Measurements from ENCODE around the gene IL7R. TPM values are rescaled to one million over a fixed set of nuclear protein-coding genes. Genes with fewer than 3 reads are reported as not detected.

Gene IL7R
- total RNA-seq, 1 donor from 2014 or later = not detected

GRCh38 chr5:35862126-35862525 is 5.4 kb downstream of the IL7R start:
- peaks cover 4% of the 10 kb centered on the region for H3K9me3 Mint-ChIP-seq (ENCODE audit: low read depth)
- no peaks in the 10 kb centered on the region for H3K36me3 Mint-ChIP-seq (ENCODE audit: insufficient read depth)
- no peak overlapping the region for H3K27ac Mint-ChIP-seq
- no peak for DNase-seq (ENCODE audit: low spot score, unreplicated experiment)
- TF ChIP-seq, protein P1, sequence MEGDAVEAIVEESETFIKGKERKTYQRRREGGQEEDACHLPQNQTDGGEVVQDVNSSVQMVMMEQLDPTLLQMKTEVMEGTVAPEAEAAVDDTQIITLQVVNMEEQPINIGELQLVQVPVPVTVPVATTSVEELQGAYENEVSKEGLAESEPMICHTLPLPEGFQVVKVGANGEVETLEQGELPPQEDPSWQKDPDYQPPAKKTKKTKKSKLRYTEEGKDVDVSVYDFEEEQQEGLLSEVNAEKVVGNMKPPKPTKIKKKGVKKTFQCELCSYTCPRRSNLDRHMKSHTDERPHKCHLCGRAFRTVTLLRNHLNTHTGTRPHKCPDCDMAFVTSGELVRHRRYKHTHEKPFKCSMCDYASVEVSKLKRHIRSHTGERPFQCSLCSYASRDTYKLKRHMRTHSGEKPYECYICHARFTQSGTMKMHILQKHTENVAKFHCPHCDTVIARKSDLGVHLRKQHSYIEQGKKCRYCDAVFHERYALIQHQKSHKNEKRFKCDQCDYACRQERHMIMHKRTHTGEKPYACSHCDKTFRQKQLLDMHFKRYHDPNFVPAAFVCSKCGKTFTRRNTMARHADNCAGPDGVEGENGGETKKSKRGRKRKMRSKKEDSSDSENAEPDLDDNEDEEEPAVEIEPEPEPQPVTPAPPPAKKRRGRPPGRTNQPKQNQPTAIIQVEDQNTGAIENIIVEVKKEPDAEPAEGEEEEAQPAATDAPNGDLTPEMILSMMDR (IDR thresholded peaks at IDR 0.05; ENCODE audit: unreplicated experiment) = no peak
- no peaks in the 10 kb centered on the region for H3K27me3 Mint-ChIP-seq
- H3K4me3 Mint-ChIP-seq (ENCODE audit: low read depth) = no peak overlapping the region
- peaks cover 2% of the 10 kb centered on the region for H3K4me1 Mint-ChIP-seq (ENCODE audit: low read depth)

GRCh38 chr5:35863159-35863558 is 6.5 kb downstream of the IL7R start:
- DNase-seq (ENCODE audit: low spot score, unreplicated experiment) = no peak
- Mint-ChIP-seq H3K36me3 (ENCODE audit: insufficient read depth) (no peaks in the 10 kb centered on the region), H3K4me3 (ENCODE audit: low read depth) (no peak overlapping the region), H3K9me3 (ENCODE audit: low read depth) (peaks cover 4% of the 10 kb centered on the region), H3K4me1 (ENCODE audit: low read depth) (peaks cover 2% of the 10 kb centered on the region), H3K27ac (no peak overlapping the region), H3K27me3 (no peaks in the 10 kb centered on the region)
- TF ChIP-seq, protein P1 (IDR thresholded peaks at IDR 0.05; ENCODE audit: unreplicated experiment) = no peak

- H3K4me3 Mint-ChIP-seq (ENCODE audit: low read depth) = no peak overlapping the region
- TF ChIP-seq, protein P1 (IDR thresholded peaks at IDR 0.05; ENCODE audit: unreplicated experiment) = no peak
- H3K27ac Mint-ChIP-seq = no peak overlapping the region
- peaks cover 1% of the 10 kb centered on the region for H3K9me3 Mint-ChIP-seq (ENCODE audit: low read depth)
- no peak for DNase-seq (ENCODE audit: low spot score, unreplicated experiment)
- no peaks in the 10 kb centered on the region for H3K36me3 Mint-ChIP-seq (ENCODE audit: insufficient read depth)
- H3K4me1 Mint-ChIP-seq (ENCODE audit: low read depth) = peaks cover 6% of the 10 kb centered on the region
- no peaks in the 10 kb centered on the region for H3K27me3 Mint-ChIP-seq
Measured at GRCh38 chr5:35867998-35868397, 11.3 kb downstream of the IL7R start.

- Mint-ChIP-seq H3K36me3 (ENCODE audit: insufficient read depth) (no peaks in the 10 kb centered on the region), H3K4me1 (ENCODE audit: low read depth) (peaks cover 6% of the 10 kb centered on the region), H3K9me3 (ENCODE audit: low read depth) (no peaks in the 10 kb centered on the region), H3K27me3 (no peaks in the 10 kb centered on the region), H3K4me3 (ENCODE audit: low read depth) (no peak overlapping the region), H3K27ac (no peak overlapping the region)
- TF ChIP-seq, protein P1 (IDR thresholded peaks at IDR 0.05; ENCODE audit: unreplicated experiment) = no peak
- no peak for DNase-seq (ENCODE audit: low spot score, unreplicated experiment)
Measured at GRCh38 chr5:35869685-35870277, 13.1 kb downstream of the IL7R start.

GRCh38 chr5:35870605-35871004 is 13.9 kb downstream of the IL7R start:
- H3K4me3 Mint-ChIP-seq (ENCODE audit: low read depth) = no peak overlapping the region
- DNase-seq (ENCODE audit: low spot score, unreplicated experiment) = no peak
- H3K4me1 Mint-ChIP-seq (ENCODE audit: low read depth) = peaks cover 6% of the 10 kb centered on the region
- H3K9me3 Mint-ChIP-seq (ENCODE audit: low read depth) = no peaks in the 10 kb centered on the region
- no peak overlapping the region for H3K27ac Mint-ChIP-seq
- no peaks in the 10 kb centered on the region for H3K36me3 Mint-ChIP-seq (ENCODE audit: insufficient read depth)
- no peaks in the 10 kb centered on the region for H3K27me3 Mint-ChIP-seq
- TF ChIP-seq, protein P1 (IDR thresholded peaks at IDR 0.05; ENCODE audit: unreplicated experiment) = no peak
